OCI-LY7 (cell line): Measurements from ENCODE around the gene KCTD13.

Experiments
- CTCF ChIP-seq: fragments of 200-600 bp; sonication (generic); conservative IDR thresholded peaks from 2 replicates; pipeline ENCODE4 v1.5.1; 2014; ENCODE audit warnings: mild to moderate bottlenecking, antibody characterized with exemption, low read length, moderate library complexity, mixed read lengths
- EZH2phosphoT487 ChIP-seq: fragments of 200-600 bp; sonication (generic); IDR thresholded peaks from 2 replicates; pipeline ENCODE4 v1.6.1; 2018; ENCODE audit warnings: low read depth, borderline replicate concordance, mild to moderate bottlenecking, mixed run types, antibody characterized with exemption, low read length, moderate library complexity, mixed read lengths

DNA sequence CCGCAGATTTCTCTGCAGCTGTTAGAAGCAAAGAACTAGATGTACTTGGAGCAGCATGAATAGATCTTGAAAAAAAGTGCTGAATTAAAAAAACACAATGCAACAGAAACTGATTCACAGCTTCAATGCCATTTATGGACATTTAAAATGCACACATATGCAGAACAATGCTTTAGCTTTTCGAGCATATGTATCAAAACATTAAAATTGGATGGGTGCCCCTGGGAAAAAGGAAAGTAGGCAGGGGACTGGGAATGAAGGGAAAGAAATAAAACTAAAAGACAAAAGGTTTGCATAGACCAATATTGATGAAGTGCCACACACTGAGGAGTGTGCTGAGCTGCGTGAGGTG lies 5.0 kb downstream of the KCTD13 start:
- TF ChIP-seq CTCF: no peak
- TF ChIP-seq EZH2phosphoT487: no peak
